ENCODE measurements around the gene REEP5. TPM values are rescaled to one million over a fixed set of nuclear protein-coding genes. Genes with fewer than 3 reads are reported as not detected.

The REEP5 gene
- total RNA-seq, 1 experiment from 2014 or later = 46.2 TPM

DNA sequence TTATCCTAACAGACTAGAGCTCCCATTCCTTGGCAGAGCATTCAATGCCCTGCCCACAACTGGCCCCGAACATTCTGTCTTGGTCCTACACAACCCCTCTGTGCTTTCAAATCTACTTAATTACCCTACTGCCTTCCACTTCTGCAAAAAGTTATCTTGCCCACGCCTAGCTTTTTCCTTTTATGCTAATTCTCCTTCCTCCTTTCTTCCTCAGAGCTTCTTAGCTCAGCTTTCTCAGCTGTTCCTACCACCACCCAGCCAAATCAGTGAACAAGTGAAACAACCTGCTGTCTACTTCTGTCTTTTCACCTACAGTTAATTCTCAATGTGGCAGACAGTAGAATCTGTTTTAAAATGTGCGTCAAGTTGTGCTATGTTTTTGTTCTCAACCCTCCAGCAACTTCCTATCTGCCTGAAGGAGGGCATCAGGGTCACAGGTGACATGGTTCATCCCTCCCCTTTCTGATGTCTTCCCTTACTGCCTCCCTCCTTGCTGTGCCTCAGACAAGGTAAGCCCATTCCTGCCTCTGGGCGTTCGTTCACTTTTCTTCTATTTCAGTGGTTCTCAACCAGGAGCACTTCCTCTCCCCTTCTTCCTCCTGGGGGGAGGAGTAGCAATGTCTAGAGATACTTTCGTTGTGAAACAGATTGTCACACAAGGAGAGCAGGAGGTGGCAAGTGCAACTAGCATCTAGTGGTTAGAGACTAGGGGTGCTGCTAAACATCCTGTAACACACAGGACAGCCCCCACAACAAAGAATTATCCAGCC, 1.3 kb upstream of the REEP5 start:
- no peak overlapping the region for H3K9ac ChIP-seq (ENCODE audit: extremely low read depth, insufficient read length, low read length)
- Mint-ChIP-seq H3K4me3 (peak overlapping the region in 1 of 2 experiments; percentile 60; a peak in 2 of 5 replicates), H3K4me1 (peaks cover 12 to 20% of the 10 kb centered on the region in 2 experiments), H3K9me3 (no peaks in the 10 kb centered on the region; a peak in 1 of 5 replicates), H3K36me3 (ENCODE audit: insufficient read depth in 1 of 3, low read depth in 3 of 3) (peaks cover 9 to 17% (median 17%) of the 10 kb centered on the region in 3 experiments), H3K27me3 (ENCODE audit: low read depth) (peaks cover 14% of the 10 kb centered on the region), H3K27ac (no peak overlapping the region)
- WGBS (ENCODE audit: extremely low coverage, insufficient read length, low lambda C conversion rate) = no CpG with 5 or more reads among the region's 6 CpGs
- no peak overlapping the region for H2AK5ac ChIP-seq (ENCODE audit: insufficient read length, low read length)
- H2BK20ac ChIP-seq (ENCODE audit: low read depth, low read length, poor library complexity, severe bottlenecking) = no peak overlapping the region
- H3K56ac ChIP-seq (ENCODE audit: insufficient read length, low read depth, low read length) = no peak overlapping the region
- no peak overlapping the region for H3K23ac ChIP-seq (ENCODE audit: insufficient read length, low read depth, low read length)
- no peaks in the 10 kb centered on the region for H3K79me2 ChIP-seq (ENCODE audit: insufficient read depth, low read length)
- H2AFZ ChIP-seq (ENCODE audit: low read length) = no peak overlapping the region
- no peak overlapping the region for H2BK5ac ChIP-seq (ENCODE audit: insufficient read length, low read length)
- no peak overlapping the region for H3K4me2 ChIP-seq (ENCODE audit: insufficient read depth, insufficient read length, low read length)
- no peak overlapping the region for H2BK12ac ChIP-seq (ENCODE audit: insufficient read length, low read depth, low read length)
- H3K27ac ChIP-seq (ENCODE audit: insufficient read length, low read depth, low read length) = no peak overlapping the region
- TF ChIP-seq, protein P1, sequence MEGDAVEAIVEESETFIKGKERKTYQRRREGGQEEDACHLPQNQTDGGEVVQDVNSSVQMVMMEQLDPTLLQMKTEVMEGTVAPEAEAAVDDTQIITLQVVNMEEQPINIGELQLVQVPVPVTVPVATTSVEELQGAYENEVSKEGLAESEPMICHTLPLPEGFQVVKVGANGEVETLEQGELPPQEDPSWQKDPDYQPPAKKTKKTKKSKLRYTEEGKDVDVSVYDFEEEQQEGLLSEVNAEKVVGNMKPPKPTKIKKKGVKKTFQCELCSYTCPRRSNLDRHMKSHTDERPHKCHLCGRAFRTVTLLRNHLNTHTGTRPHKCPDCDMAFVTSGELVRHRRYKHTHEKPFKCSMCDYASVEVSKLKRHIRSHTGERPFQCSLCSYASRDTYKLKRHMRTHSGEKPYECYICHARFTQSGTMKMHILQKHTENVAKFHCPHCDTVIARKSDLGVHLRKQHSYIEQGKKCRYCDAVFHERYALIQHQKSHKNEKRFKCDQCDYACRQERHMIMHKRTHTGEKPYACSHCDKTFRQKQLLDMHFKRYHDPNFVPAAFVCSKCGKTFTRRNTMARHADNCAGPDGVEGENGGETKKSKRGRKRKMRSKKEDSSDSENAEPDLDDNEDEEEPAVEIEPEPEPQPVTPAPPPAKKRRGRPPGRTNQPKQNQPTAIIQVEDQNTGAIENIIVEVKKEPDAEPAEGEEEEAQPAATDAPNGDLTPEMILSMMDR (conservative IDR thresholded peaks at IDR 0.05) = 0 out of 3 replicates have a peak, but pooled peaks have one; percentile 12
- no peak overlapping the region for H3K14ac ChIP-seq (ENCODE audit: insufficient read depth, low read length)
- H4K91ac ChIP-seq (ENCODE audit: insufficient read length, low read depth, low read length) = no peak overlapping the region
- H3K9me3 ChIP-seq (ENCODE audit: control insufficient read depth, low read depth, low read length) = no peaks in the 10 kb centered on the region
- H2BK120ac ChIP-seq (ENCODE audit: low read depth, low read length, poor library complexity, severe bottlenecking) = no peak overlapping the region
- peak; percentile 31 for DNase-seq
- H3K23me2 ChIP-seq (ENCODE audit: insufficient read length, low read depth, low read length, poor library complexity, severe bottlenecking) = peaks cover 5% of the 10 kb centered on the region
- H3K79me1 ChIP-seq (ENCODE audit: insufficient read depth, low read depth, low read length, poor library complexity, severe bottlenecking) = no peaks in the 10 kb centered on the region
- no peaks in the 10 kb centered on the region for H3K4me1 ChIP-seq (ENCODE audit: insufficient read depth, low read length)
- H3K18ac ChIP-seq (ENCODE audit: insufficient read length, low read depth, low read length) = no peak overlapping the region
- H3K27me3 ChIP-seq (ENCODE audit: insufficient read depth, low read length) = no peaks in the 10 kb centered on the region
- H4K20me1 ChIP-seq (ENCODE audit: control insufficient read depth, insufficient read depth, insufficient read length) = no peaks in the 10 kb centered on the region
- no peak overlapping the region for H2BK15ac ChIP-seq (ENCODE audit: low read depth, low read length)
- no peak overlapping the region for H3T11ph ChIP-seq (ENCODE audit: low read length)
- no peak overlapping the region for H4K5ac ChIP-seq (ENCODE audit: insufficient read length, low read depth, low read length)
- H4K8ac ChIP-seq (replicated peaks; ENCODE audit: insufficient read length, low read depth, low read length) = no peak overlapping the region
- H3K4ac ChIP-seq (ENCODE audit: low read depth, low read length) = no peak overlapping the region
